Measurements from ENCODE around the gene ELMO1. TPM values are rescaled to one million over a fixed set of nuclear protein-coding genes. Genes with fewer than 3 reads are reported as not detected.

ELMO1 gene
- total RNA-seq, 1 experiment from 2014 or later: not detected

DNA sequence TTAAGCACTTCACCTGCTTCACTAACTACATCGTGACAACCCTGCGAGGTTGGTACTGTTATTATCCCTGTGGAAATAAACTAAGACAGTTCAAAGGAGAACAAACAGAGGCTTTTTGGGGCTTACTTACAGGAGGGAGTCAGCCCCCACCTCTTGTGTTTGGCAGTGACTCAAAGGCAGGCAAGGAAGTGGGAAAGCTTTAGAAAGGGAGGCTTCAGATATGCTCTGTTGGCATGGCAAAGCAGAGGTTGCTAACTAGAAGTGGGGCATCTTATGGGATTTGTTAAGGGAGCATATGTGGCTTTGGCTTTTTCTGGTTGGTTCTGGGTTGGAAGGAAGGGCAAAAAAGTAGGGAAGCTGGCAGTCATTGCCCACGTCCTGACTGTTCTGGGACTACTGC lies 639.6 kb downstream of the ELMO1 start:
- BruUV-seq (replicated peaks): no TSS peak

GRCh38 chr7:36806891-36807290 lies 641.8 kb downstream of the ELMO1 start:
- Histone ChIP-seq H3K4me1 (ENCODE audit: insufficient read depth, low read length, poor library complexity, severe bottlenecking) (no peaks in the 10 kb centered on the region), H3K27ac (ENCODE audit: low read depth, low read length, poor library complexity, severe bottlenecking) (no peak overlapping the region), H3K4me3 (ENCODE audit: low read depth, low read length, poor library complexity, severe bottlenecking) (no peak overlapping the region), H3K27me3 (replicated peaks; ENCODE audit: insufficient read depth, low read depth, low read length, poor library complexity) (peaks cover 10% of the 10 kb centered on the region), H3K36me3 (ENCODE audit: insufficient read depth, low read length, poor library complexity, severe bottlenecking) (no peaks in the 10 kb centered on the region), H3K9me3 (ENCODE audit: low read depth, low read length, poor library complexity, severe bottlenecking) (no peaks in the 10 kb centered on the region)
- ChIA-PET CTCF (interaction anchor here (0.6 kb wide), 1 partner anchor 122 kb away, joined by 9 read pairs; no protein-coding TSS in a partner anchor), POLR2A (ENCODE audit: low non-redundant PET) (no interaction called here)
- no peak for DNase-seq (ENCODE audit: low spot score)
- BruUV-seq (replicated peaks): no TSS peak
- intact Hi-C loops (cut with micrococcal nuclease; ENCODE audit: unreplicated experiment): no loop called here
- TF ChIP-seq EZH2 (IDR thresholded peaks at IDR 0.05; ENCODE audit: borderline replicate concordance, low read depth, low read length, poor library complexity, severe bottlenecking): no peak
- TF ChIP-seq CTCF (conservative IDR thresholded peaks at IDR 0.05; ENCODE audit: low read depth, low read length): no peak

More for the DNA sequence above, 639.6 kb downstream of the ELMO1 start:
- H3K4me1 ChIP-seq (ENCODE audit: insufficient read depth, low read length, poor library complexity, severe bottlenecking): no peaks in the 10 kb centered on the region
- ChIA-PET CTCF (no interaction called here), POLR2A (ENCODE audit: low non-redundant PET) (no interaction called here)
- H3K27ac ChIP-seq (ENCODE audit: low read depth, low read length, poor library complexity, severe bottlenecking): no peak overlapping the region
- no peak for TF ChIP-seq EZH2 (IDR thresholded peaks at IDR 0.05; ENCODE audit: borderline replicate concordance, low read depth, low read length, poor library complexity, severe bottlenecking)
- TF ChIP-seq CTCF (conservative IDR thresholded peaks at IDR 0.05; ENCODE audit: low read depth, low read length): no peak
- H3K27me3 ChIP-seq (replicated peaks; ENCODE audit: insufficient read depth, low read depth, low read length, poor library complexity): peaks cover 10% of the 10 kb centered on the region
- intact Hi-C loops (cut with micrococcal nuclease; ENCODE audit: unreplicated experiment): no loop called here
- no peaks in the 10 kb centered on the region for H3K36me3 ChIP-seq (ENCODE audit: insufficient read depth, low read length, poor library complexity, severe bottlenecking)
- H3K9me3 ChIP-seq (ENCODE audit: low read depth, low read length, poor library complexity, severe bottlenecking): no peaks in the 10 kb centered on the region
- H3K4me3 ChIP-seq (ENCODE audit: low read depth, low read length, poor library complexity, severe bottlenecking): no peak overlapping the region
- DNase-seq (ENCODE audit: low spot score): no peak

Small RNA genes lying within 50 kb of the gene (microRNA-seq; reads per million reads assigned to microRNA genes)
- gene MIR1200: not detected

Other genes with a start within 250 kb of the ELMO1 start
- not detected in 2 replicates for gene GPR141, start 234.9 kb upstream of the ELMO1 start, total RNA-seq (2021)

Data from A673 (cell line).